Kidney capillary endothelial cell (primary cell): ENCODE data around the gene MINK1.
A peak's percentile ranks its signal among the peaks of the same experiment; 100 is the strongest.
"Not testable (repeated sequence)": the region's sequence is repeated elsewhere in the genome, so short reads cannot be mapped to it uniquely, and the experiment has no call there.

ENCODE experiments used
- DNase-seq: peaks from one replicate; pipeline ENCODE4 v3.0.0-alpha.2; 2018; ENCODE audit warnings: low spot score

MINK1 gene

DNA sequence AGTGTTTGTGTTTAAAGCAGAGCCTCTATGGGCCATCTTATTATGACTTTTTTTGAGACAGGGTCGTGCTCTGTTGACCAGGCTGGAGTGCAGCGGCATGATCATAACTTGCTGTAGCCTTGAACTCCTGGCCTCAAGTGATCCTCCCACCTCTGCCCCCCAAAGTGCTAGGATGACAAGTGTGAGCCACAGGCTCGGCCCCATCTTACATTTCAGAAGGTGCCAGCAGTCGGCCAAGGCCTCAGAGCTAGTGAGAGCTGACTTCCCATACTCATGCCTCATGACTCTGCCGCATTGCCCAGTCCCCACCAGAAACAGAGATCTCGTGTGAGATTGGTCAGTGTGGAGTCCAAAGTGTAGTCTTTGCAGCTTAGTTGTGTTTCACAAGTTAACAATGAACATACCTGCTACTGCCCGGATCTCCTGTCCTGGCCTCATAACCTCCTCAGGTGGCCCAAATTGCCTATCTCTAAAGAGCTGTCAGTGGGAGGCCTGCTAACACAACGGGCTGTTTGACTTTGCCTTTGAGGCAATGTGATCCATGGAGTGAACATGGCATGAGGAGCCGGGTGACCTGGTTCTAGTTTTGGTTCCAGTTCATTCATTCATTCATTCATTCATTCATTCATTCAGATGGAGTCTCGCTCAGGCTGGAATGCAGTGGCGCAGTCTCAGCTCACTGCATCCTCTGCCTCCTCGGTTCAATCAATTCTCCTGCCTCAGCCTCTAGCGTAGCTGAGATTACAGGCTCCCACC is 13.7 kb downstream of the MINK1 start:
- DNase-seq: no peak

DNA sequence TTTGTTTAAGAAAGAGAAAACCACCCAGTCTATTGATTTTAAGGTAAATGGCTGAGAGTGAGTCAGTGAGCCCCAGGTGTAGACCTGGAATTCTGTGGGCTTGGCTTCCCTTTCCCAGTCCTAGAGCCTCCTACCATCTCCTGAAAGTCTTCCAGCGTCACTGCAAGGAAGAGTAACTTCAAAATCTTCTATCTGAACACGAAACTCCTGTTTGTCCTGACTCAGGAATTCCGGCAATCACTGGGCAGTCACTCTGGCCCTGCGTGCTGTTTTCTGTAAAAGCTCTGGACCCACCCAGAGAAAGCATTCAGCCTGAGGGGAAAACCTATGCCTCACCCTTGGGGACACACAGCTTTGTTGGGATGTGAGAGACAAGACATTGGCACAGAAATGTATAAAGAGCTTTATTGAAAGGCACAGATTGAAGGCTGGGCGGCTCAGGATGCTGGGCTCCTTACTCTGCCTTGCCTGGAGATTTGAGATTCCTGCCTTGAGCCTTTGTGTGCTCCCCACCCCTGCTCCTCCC is 15.9 kb downstream of the MINK1 start:
- DNase-seq: no peak

DNA sequence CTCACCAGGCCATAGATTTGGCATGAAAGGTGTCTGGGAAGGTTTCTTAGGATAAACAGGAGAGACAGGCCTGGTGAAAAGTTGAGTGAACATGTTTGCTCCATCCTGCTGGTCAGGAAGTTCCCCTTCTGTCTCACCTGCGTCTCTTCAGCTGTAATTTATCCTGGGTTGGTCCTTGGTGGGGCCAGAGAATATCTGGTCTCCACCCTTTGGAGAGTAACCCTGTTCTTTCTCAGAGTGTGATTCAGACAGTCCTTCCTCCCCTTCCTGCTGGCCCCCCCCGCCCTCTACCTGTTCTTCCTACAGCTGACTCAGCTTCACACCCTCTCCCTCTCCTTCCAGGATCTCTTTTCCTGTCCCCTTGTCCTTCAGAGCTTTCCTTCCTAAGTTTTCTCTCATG is 17.1 kb downstream of the MINK1 start:
- DNase-seq: no peak

DNA sequence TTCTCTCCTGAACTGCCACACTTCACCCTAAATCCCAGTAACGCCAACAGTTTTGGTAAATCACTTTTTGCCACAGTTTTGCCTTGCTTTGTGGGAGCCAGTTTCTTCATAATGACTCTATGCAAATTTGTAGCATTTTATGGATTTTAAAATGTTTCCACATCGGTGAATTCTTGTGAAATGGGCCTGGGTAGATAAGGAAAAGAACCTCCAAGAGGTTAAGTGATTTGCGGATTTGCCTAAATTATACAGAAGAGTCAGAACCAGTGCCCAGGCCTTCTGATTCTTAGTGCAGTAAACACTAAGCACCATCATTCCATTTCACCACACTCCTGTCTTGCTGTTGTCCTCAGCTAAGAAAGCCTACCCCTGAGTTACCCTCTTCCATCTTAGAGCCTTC is 17.9 kb downstream of the MINK1 start:
- no peak for DNase-seq

DNA sequence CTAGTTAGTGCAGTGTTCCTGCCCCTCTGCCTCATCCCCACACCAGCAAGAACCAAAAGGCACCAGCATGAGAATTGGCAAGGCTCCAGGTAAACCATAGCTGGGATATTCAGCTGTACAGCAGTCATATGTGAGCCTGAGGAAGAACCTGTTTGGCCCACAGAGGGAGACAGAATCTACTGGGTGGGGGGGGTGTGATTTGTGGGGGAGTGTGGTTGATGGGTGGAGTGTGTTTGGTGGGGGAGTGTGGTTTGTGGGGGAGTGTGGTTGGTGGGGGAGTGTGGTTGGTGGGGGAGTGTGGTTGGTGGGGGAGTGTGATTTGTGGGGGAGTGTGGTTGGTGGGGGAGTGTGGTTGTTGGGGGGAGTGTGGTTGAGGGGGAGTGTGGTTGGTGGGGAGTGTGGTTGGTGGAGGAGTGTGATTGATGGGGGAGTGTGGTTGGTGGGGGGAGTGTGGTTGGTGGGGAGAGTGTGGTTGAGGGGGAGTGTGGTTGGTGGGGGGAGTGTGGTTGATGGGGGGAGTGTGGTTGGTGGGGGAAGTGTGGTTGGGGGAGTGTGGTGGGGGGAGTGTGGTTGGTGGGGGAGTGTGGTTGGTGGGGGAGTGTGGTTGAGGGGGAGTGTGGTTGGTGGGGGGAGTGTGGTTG is 19.5 kb downstream of the MINK1 start:
- no peak for DNase-seq

DNA sequence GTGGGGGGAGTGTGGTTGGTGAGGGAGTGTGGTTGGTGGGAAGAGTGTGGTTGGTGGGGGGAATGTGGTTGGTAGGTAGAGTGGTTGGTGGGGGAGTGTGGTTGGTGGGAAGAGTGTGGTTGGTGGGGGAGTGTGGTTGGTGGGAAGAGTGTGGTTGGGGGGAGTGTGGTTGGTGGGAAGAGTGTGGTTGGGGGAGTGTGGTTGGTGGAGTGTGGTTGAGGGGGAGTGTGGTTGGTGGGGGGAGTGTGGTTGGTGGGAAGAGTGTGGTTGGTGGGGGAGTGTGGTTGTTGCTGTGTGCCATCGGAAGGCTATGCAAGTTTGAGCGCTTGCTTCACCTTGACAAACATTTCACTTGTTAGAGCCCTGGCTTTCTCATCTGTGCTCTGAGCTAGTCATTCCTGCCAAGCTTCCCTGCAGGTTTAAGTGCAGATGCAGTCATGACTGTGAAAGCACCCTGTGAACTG is 20.1 kb downstream of the MINK1 start:
- no peak for DNase-seq

DNA sequence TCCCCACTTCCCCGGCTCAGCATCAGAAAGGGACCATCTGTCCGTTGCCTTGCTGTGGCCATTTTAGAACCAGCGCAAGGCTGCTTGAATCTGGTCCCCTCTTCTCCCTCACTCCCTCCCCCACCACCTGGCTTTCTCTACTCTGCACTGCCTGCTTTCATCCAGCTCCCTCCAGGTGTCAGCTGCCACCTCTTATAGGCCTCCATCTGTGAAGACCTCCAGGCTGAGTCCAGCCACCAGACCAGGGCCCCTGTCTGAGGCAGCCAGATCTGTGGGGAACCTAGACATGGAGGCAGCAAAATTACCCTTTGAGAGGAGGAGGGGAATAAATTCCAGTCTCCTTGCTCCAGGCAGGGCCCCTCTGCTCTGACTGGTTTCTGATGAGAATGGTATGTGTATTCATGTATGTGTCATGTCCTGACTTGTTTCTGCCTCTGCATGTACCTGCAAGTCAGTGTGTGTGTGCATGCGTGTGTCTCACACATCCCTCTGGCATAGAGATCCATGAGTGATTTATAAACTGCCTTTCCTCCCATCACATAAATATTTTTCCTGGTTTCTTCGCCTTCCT is 21.1 kb downstream of the MINK1 start:
- peak; percentile 56 for DNase-seq

DNA sequence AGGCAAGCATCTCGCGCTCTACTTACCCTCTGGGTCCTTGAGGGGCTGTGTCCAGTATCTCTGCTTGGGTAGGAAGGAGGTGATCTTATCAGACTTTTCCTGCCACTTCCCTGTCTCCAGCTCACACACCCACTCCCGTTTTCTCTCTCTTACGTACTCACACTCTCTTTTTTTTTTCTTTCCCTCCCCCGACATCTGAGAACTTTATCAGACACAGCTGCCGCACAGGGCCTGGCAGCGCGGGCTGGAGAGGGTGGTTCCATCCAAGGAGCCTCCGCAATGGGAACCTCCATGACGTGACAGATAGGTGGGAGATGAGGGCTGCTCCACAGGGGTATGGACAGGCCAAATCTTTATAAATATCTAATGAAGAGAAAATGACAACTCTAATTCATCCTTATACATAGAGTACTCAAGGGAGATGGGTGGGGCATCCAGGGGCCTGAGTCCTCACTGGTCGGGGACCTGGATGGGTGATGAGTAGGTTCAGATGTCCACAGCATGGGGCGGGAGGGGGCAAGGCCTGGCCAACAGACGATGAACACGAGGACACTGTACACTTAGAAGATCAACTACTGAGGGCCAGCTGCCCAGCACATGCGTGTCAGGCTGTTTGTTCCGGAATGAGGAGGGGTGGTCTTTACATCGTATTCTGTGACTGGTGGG is 23.3 kb downstream of the MINK1 start:
- no peak for DNase-seq

DNA sequence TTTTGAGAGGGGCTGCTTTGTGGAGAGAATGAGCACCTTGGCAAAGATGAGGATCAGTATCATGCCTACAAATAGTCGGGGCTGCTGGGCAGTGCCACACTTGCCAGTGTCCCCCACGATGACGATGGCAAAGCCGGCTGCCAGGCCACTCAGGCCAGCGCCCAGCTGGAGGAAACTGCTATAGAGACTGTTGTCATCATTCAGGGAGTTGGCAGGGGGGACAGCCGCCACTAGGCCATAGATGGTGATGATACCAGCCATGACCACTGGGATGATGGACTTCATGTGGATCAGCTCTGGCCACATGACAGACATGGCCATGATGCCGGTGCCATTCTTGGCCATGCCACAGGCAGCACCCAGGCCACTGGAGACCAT is 23.8 kb downstream of the MINK1 start:
- DNase-seq: no peak

DNA sequence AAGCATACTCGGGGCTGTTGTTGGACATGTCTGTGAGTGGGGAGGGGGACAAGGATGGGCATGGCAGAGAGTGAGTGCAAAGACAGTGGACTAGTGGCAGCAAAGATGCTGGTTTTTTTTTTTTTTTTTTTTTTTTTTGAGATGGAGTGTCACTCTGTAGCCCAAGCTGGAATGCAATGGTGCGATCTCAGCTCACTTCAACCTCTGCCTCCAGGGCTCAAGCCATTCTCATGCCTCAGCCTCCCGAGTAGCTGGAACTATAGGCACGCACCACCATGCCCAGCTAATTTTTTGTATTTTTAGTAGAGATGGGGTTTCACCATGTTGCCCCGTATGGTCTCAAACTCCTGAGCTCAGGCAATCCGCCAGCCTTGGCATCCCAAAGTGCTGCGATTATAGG is 24.2 kb downstream of the MINK1 start:
- not testable (repeated sequence) for DNase-seq

DNA sequence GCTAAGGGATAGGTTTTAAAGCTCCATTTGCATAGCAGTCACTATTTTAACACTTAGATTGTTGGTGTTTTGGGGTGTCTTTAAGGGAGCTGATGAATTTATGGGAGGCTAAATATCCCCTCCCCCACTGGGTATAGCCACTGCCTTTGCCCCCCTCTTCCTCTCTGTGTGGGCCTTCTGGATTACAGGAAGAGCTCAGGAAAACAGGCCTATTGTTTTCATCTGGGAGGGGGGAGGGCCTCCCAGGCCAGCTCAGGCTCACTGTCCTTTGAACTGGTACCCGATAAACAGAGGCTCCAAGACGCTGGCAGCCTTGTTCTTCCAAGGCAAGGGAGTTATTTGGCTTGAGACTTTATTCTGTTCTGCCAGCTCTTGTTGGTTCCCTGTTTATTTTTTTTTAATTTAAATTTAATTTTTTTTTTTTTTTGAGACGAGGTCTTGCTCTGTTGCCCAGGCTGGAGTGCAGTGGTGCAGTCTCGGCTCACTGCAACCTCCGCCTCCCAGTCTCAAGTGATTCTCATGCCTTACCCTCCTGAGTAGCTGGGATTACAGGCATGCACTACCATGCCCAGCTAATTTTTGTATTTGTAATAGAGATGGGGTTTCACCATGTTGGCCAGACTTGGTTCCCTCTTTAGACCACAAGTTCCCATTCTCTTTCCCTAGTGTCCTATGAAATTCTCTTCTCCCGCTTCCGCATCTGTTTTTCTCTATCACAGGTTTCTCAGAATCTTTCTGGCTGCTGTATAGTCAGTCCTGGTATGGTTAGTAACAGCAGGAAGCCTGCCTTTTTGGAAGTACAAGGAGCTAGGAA is 25.1 kb downstream of the MINK1 start:
- peak; percentile 73 for DNase-seq

DNA sequence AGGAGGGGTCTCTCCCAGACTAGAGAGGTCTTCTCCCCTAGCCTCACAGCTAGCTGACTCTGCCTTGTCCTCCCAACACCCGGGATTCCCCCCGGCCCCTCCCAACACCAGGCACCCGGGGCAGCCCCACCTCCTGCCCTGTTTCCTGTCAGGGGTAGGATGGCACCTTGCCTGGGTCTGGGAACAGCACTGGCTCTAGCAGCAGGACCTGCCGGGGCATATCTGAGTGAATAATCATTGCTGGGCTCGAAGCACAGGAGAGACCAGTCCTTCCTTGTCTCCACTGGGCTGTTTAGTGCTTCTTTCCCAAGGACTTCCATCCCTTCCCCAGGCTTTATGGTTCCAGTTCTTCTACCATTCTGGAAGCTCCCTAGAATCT is 25.7 kb downstream of the MINK1 start:
- no peak for DNase-seq

DNA sequence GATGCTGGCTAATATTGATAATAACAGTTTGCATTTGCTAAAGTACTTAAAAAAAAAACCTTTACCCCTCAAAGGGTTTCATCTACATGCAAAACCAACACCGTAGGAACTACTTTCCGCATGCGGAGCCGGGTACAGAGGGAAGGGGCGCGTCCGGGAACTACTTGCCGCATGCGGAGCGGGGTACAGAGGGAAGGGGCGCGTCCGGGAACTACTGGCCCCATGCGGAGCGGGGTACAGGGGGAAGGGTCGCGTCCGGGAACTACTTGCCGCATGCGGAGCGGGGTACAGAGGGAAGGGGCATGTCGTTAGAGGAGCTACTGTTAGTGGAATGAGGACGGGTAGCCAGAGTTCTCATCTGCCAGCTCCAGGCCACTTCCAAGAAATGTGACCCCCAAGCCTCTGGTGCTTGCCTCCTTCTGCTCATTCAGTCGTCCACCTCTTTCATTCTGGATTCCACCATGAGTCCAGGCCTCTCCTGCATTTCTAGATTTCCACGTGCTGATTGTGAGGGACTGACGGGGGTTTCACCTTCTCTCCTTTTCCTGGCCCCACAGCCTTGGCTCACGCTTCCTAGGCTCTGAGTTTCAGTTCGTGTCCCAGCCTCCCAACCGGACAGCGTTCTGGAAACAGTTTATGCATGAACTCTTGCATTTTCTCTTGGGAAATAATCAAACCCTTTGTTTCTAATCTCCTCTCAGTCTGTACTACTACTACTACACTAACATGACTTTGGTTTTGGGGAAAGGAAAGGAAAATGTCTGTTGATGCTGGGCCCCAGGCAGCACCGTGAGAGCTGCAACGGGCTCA is 26.9 kb downstream of the MINK1 start:
- no peak for DNase-seq

DNA sequence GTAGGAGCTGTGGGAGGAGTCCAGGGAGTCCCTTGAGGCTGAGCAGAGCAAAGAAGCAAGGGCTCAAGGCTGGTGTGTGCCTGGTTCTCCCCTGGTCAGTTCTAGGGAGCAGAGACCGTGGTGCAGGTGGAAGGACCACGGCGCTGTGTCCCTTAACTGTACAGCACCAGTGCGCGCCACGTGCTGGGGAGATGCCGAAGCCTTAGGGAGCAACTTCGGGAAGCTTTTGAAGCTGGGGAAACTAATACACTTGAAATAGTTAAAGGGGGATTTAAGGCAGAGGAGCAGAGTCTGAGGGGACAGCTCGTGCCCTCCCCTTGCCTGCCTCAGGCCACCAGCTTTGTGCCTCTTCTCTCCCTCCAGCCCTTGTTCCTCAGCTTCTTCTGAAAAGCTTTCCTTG is 27.5 kb downstream of the MINK1 start:
- no peak for DNase-seq

DNA sequence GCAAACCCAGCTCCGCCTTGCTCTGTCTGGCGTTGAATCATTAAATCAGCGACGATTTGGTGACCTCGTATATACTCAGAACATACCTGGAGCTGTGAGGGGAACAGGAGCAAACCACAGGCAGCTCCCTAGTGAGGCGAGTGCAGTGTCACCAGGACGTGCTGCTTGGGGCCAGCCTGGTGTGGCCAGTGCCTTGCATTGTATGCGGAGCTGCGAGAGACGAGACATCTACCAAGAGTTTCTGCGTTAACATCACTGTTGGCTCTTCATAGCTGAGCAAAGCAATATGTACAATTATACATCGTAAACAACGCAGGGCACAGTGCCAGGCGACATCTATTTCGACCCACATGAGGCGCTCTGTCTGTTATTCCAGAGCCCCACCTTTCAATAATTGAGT is 27.9 kb downstream of the MINK1 start:
- DNase-seq: no peak

DNA sequence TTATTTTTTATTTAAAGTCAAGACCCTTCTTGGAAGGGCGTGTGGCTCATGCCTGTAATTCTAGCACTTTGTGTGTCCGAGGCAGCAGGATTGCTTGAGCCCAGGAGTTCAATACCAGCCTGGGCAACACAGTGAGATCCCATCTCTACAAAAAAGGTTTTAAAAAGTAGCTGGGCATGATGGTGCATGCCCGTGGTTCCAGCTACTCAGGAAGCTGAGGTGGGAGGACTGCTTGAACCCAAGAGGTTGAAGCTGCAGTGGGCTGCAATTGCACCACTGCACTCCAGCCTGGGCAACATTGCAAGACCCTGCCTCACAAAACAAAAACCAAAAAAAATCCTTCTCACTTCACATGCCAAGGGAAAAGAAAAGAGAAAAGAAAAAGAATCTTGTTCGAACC is 29.6 kb downstream of the MINK1 start:
- no peak for DNase-seq

DNA sequence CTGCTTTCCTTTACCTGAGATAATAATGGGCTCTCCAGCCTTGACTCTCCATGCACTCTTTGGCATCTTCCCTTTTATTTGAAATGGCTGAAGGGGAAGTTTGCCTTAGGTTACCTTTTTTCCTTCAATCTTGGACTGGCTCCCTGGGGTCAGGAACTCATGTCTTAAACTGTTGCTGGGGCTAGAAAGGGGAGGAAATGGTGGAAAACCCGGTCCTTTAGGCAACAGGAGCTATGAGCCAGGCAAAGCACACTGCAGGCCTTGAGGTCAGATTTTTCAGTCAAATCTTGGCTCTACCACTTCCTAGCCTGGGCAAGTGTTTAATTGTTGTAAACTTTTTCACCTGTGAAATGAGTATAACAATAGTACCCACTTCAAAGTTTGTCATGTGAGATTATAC is 30.2 kb downstream of the MINK1 start:
- DNase-seq: no peak

DNA sequence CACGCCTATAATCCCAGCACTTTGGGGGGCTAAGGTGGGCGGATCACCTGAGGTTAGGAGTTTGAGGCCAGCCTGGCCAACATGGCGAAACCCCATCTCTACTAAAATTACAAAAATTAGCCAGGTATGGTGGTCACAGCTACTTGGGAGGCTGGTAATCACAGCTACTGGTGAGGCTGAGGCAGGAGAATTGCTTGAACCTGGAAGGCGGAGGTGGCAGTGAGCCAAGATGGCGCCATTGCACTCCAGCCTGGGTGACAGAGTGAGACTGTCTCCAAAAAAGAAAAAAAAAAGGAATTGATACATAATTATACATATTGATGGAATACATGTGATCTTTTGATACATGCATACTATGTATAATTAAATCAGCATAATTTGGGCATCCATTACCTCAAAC is 34.4 kb downstream of the MINK1 start:
- not testable (repeated sequence) for DNase-seq

DNA sequence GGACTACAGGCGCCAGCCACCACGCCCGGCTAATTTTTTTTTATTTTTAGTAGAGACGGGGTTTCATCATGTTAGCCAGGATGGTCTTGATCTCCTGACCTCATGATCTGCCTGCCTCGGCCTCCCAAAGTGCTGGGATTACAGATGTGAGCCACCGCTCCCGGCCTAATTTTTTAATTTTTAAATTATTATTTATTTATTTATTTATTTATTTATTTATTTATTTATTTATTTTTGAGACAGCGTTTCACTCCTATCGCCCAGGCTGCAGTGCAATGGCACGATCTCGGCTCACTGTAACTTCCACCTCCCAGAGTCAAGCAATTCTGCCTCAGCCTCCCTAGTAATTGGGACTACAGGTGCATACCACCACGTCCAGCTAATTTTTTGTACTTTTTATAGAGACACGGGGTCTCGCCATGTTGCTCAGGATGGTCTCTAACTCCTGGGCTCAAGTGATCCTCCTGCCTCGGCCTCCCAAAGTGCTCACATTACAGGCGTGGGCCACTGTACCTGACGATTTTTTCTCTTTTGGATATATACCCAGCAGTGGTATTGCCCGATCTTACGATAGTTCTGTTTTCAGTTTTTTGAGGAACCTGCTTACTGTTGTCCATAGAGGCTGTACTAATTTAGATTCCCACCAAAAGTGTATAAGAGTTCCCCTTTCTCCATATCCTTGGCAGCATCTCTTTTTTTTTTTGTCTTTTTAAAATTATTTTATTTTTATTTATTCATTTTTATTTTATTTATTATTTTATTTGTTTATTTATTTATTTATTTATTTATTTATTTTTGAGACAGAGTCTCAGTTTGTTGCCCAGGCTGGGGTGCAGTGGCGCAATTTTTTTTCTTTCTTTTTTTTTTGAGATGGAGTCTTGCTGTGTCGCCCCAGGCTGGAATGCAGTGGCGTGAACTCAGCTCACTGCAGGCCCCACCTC is 36.2 kb downstream of the MINK1 start:
- DNase-seq: not testable (repeated sequence)

DNA sequence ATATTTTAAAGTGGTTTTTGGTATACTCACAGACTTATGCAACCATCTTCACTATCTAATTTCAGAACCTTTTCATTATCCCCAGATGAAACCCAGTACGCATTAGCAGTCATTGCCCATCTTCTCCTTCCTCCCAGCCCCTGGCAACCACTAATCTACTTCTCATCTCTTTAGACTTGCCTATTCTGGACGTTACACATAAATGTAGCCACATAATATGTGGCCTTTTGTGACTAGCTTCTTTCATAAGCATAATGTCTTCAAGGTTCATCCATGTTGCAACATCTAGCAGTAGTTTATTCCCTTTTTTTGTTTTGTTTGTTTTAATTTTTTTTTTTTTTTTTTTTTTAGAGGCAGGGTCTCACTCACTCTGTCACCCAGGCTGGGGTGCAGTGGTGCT is 37.7 kb downstream of the MINK1 start:
- no peak for DNase-seq
